ENCODE results near the gene SIN3A.

Gene SIN3A

DNA sequence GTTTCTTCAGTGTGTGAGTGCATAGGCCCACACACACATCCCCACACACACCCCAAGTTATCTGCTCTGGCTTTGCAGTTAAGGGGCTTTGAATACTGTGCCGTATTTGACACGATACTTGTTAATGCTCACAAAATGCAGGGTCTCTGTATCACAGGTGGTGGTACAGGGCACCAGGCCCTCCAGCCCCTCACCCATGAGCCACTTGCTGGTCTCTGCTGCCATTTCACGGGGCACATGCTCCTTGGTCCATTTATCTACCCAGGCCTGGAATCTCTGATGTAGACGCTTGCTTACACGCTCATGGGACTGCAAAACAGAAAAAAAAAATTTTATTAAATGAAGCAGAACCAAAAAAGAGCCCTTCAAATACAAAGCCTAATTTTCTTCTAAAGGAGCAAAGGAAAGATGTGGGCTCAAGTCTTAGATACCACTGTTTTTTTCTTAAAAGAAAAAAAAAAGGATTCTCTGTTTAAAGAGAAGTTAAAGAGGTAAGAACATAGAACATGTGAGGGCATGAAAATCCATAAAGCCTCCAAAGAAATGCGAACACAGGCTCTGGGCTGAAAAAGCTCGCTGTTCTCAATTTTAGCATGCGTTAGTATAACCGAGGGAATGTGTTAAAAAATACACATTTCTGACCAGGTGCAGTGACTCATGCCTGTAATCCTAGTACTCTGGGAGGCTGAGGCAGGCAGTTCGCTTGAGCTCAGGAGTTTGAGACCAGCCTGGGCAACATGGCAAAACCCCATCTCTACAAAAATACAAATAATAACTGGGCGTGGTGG lies 79.4 kb downstream of the SIN3A start:
- no peak for DNase-seq

DNA sequence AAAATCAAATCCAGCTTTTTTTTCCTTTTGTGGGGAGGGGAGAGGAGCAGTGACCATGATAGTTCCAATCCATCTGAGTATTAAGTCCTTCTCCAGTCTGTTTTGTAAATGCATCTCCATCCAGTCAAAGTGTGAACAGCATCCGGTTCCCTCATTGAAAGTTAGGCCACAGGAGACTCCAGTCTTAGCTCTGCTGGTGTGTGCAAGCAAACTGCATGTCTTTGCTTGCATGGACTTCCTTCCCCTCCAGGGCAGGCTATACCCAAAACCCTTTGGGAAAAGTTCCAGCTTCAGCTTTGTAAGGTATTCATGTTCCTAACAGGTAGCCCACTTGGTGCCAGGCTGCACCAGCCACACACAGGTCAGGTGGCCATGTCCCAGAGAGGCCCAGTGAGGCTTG lies 80.0 kb downstream of the SIN3A start:
- DNase-seq = no peak

DNA sequence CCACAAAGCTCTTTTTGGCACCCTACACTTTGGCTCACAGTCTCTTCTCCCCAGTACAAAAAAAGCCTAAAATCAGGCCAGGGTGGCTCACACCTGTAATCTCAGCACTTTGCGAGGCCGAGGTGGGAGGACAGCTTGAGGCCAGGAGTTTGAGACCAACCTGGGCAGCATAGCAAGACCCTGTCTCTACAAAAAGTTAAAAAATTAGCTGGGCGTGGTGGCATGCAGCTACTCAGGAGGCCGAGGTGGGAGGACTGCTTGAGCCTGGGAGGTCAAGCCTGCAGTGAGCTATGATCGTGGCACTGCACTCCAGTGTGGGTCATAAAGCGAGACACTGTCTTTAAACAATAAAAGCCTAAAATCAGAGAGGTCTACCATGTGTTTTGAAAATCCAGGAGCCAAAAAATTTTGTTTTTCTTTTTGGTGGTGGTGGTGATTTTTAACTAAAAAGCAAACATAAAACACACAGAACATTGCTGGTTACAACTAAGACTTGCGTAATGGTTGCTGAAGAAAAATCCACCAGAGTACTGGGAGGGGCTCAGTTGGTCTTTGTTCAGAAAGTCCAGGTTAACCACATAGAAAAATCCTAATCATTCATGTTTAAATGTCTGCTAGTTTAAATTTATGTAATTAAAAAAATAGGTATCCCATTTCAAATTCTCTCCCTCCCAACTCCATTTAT lies 81.5 kb downstream of the SIN3A start:
- DNase-seq = no peak

DNA sequence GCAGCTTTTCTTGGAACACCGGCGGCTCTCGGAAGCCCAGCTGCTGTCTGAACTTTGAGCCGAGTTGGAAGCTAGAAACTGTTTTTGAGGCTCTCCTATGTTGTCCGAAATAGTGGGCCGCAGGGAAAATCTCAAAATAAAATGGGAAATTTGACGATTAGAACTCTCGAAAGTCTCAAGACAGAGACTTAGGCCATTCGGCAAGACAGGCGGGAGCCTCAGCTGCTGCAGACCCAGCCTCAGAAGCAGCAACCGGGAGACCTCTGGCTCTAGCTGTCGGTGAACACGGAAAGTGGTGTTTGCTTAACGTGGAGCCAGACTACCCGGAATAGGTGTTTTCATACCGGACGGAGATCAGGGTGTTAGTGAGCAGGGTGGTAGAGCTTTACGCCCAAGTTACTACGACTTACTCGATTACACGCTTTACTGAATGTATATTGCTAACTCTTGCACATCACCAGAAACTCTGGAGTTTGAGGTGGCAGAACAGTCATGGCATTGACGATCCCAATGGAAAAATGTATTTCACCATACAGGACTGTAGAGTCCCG lies 82.7 kb downstream of the SIN3A start:
- DNase-seq = peak in 1 of 2 donors; percentile 5

DNA sequence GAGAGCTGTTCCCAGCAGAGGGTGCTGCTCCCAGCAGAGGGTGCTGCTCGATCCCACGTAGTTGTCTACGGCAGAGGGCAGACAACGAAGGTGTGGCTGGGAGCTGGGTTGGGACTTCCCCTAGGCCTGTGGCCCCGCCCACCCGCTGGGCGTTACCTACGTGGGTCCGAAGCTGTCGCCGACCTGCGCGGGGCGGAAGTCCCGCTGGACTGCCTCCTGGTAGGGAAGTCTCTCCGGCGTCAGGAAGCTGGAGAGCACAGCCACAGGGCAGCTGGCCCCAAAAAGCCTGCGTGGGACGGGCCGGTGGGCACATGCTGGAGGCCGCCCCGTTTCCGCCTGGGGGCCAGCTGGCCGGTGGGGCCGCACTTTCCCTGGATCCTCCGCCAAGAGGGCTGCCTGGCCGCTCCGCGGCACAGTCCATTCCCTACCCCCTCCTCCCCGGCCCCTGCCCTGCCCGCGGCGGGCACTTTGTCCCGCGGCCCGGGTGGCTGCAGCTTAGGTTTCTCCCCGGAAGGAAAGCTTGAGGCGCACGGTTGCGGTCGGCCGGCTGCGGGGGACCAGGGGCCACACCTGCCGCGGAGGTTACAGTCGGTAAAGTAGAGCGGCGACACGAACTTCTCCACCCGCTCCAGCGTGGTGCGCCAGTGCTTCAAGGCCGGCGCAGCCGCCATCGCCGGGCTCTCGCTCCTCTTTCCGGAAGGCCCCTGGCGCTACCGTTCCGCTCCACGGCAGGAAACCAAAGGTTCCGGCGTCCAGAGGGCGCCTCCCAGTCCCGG lies 83.4 kb downstream of the SIN3A start, which contains the start of gene MAN2C1:
Gene MAN2C1 (minus strand): TSS at position 695 of the 776 bp plus-strand sequence. CDS start 24 bp downstream, at position 671.
- DNase-seq = peak; percentile 96 to 99

DNA sequence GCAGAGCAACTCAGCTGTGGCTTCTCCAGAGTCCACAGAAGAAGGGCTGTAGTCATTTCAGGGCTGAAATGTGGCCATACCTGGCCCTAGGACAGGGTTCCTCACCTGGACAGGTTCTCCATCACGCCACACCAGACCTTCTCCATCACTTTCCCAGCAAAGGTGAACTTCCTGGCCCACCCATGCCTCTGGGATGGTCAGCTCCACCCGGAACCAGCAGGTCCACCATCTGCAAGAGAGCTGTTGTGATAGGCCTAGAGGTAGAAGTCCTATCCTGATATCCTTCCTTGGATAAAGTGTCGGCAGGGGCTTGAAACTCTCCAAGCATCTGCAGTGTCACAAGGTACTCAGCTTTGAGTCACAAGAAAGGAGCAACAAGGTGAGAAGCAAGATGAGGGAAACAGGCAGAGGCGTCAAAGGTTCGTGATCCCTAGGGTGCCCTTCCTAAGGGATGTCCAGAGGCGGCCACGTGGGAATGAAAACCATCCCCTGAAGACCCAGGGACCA lies 84.0 kb downstream of the SIN3A start:
- no peak for DNase-seq

DNA sequence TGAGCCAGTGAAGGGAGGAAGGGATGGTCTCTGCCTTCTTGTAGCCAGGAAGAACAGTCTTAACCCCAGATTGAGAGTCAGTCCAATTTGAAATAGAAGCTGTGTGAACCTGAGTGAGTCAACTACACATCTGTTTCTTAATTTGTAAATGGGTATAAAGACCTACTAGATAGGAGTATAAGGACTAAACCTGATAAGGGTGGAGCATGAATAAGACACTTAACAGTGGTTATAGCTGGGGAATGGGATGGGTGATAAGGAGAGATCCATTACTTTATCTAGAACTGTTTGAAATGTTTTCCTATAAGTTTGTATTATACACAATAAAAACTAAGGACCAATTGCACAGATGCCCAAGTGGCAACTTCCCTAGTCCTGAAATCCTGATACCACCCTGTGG lies 84.5 kb downstream of the SIN3A start:
- DNase-seq = no peak

DNA sequence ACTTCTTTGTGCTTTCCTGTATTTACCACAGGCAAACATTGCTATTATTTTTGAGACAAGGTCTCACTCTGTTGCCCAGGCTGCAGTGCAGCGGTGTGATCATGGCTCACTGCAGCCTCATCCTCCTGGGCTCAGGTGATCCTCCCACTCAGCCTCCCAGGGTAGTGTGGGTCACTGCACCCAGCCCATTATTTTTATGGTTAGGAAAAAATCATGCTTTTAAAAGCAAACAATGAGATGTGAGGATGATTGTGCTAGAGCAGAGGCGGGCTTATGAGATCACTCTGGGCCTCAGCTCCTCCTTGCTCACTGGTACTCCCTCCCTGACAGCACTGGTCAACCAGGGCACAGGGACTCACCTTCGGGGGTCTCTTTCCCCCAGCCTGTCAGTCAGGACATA lies 85.3 kb downstream of the SIN3A start:
- DNase-seq = no peak

DNA sequence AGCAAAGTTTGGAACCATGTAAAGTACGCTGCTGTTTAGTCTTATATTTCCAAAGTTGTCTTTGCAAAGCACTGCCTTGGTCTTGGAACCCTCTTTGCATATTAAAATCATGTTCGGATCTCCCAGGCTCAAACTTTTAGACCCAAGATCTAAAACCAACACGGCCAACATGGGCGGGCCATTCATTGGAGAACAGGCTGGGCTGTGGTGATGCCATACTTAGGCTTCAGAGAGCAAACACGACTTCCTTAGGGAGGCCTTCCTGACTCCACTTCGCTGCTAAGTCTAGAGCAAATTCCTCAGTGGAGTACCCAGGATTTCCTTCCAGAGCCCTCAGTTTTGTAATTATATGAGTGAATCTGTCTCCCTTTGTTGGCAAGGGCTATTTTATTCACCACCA lies 86.6 kb downstream of the SIN3A start:
- no peak for DNase-seq

DNA sequence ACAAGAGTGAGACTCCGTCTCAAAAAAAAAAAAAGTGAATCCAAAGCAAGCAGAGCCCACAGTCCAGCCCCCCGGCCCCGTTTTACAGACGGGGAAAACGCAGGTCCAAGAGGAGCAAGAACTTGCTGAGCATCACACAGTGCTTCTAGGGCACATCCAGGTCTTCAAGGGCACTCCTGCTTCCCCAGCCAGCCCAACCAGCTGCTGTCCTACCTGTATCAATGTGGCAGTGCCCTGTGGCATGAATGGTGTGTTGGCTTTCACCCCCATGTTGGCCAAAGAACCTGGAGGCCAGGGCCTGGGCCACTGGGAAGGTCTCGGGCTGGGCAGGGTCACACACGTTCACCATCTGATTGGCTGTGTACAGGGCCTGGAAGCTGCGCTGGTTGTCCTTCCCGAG lies 87.7 kb downstream of the SIN3A start:
- no peak for DNase-seq

DNA sequence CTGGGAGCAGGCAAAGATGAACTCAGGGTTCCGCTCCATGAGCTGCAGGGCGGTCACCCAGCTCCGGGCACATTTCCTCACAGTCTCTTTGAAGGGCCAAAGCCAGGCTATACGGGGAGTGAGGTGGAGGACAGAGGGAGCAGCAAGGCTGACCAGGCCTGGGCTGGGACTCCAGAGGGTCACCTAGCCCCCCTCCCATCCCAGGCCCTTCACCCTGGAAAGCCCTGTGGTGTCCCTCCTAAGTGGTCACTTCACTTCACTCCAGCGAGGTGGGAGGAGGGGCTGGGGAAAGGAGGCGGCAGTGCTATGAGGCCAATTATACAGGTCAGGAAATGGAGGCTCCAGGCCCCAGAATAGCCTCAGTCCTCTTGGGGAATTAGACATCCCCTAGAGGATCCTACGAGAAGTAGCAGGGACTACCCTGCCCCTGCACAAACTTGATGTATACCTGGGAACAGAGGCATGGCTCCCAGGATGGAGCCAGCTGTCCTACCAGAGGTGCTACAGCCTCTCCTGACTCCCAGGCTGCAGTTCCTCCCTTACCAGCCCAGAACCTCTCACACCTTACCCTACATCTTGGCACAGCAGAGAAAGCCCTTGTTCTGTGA lies 88.7 kb downstream of the SIN3A start:
- DNase-seq = no peak

DNA sequence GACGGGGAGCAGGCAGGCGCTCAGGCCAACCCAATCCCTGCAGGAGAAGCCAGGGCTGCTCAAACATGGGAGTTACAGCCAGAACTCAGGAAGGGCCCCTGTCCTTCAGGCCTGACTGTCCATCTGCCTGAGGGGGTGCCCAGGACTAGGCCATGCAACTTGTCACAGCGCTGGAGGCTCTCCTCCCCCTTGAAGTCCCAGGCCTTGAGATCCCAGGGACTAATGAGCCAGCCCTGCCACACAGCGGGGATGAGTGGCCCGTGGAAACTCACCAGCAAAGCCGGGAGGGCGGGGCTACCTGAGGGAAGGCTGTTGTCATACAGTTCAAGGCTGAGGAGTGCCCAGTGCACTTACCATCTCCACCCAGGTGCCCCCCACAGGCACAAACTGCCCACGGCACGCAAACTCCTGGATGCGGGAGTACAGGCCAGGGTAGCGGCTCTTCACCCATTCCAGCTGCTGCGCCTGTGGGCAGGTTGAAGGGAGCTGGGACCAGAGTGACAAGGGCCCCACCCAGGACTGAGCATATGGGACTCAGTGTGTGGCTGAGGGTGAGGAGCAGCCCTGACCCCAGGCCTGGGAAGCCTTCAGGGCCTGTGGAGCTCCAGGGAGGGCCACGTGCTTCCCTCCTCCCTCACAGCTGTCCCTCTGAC lies 89.4 kb downstream of the SIN3A start:
- DNase-seq = no peak

DNA sequence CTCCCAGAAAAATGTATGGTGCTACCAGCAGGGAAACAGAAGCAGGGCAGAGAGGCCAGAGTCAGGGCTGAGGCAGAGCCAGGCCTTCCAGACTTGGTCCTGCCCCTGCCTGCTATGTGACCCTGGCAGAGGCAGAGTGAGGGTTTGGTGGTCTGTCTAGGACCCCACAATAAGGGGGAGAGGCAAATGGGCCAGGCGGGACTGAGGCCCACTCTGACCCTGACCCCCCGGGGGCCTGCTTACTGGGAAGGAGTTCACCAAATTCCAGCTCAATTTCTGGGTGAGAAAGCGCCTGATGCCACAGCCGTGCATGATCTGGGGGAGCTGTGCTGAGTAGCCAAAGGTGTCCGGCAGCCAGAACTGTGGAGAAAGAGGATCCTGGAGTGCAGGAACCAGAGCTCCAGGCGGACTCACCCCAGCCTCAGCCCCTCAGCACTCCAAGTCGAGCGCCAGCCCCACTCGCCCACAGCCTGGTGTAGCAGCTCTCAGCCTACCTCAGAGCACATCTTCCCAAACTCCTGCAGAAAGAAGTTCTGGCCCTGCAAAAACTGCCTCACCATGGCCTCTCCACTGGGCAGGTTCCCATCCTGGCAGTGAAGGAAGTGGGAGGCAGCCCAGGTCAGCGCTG lies 90.0 kb downstream of the SIN3A start:
- no peak for DNase-seq

DNA sequence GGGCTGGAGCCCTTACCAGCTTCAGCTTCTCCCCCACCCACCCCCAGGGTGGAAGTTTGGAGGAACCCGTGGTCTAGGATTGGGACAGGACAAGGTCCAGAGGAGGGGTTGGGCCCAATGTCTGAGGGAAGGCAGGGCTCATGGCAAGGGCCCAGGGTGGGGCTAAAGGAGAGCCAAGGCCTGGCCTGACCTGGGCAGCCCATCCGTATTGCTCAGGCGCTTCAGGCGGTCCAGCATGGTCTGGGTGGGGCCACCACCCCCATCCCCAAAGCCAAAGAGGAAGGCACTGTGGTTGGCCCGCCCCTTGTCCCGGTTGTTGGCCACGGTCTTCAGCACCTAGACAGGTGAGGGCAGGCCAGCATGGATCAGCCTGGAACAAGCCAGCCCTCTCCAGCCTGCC lies 90.6 kb downstream of the SIN3A start:
- no peak for DNase-seq

DNA sequence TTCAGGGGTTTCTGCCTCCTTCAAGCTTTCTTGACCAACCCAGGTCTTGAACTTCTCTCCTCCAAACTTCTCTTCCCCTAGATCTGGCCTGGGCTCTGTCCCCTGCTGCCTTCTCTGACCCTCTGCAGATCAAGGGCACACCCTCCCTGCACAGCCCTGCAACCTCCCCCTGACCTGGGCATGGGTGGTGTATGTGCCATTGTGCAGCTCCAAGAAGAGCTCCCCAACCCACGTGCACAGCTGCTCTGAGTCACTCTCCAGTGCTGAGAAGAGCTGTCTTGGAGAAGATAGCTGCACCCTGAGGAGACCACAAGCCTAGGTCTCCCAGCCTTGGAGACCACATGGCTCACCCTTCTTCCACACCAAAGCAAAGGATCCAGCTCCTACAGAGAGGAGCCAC lies 91.1 kb downstream of the SIN3A start:
- DNase-seq = no peak

DNA sequence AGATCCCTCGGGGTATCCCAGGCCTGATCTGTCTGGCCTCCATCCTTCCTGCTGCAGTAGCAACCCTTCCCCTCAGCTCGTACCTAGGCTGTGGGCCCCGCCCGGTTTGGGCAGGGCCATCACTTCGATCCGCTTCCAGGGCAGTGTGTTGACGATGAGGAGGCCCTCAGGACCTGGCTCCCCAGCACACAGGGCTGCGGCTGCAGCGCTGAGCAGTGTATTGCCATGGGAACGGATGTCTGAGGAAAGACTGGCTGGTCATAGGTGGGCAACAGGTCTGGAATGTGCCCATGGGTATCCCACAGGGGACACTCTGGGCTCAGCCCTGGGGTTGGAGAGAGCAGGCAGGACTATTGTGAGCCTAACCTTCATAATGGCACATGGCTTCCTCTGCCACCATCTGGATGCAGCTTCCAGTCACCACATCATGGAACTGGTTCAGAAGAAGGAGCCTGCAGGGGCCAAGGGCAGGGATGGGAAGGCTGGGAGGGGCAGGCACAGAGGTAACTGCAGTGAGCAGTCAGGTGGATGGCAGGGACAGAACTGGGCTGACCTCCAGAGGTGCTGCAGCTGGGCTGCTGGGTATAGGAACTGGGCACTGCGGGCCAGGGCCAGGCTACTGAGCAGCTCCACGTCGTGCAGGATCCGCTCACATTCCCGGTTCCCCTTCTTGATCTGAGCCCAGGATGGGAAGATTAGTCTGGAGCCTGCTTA lies 91.8 kb downstream of the SIN3A start:
- no peak for DNase-seq

DNA sequence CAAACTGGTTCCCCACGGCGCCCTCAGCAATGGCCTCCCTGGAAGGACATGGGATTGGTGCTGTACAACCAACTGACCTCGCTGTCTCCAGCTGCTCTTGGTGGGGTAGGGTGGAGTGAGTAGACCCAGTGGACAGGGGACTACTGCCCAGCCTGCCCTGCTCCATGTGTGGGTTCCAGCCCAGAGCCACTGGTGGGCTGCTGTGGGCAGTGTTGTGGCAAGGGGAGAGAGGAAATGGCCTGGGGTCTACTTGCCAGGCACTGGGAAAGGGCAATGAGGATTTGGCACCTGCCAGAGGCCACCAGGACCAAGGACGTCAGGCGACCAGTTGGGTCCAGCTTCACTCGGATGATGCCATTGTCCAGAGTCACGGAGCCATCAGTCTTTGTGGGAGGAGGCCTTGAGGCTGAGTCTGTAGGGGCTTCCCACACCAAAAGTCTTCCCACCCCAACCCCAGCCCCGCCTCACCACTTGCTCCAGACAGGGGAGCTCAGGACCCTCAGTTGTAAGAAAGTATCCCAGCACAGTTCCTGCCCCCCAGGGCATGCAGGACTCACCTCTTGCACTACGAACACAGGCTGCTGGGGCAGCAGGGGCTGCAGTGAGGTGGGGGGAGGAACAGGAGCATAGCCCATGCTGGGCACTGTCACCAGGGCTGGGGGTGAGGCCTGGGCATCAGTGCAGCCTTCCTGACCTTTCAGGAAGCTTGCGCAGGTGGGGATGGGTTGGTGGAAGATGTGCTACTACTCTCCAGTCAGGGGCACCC lies 92.5 kb downstream of the SIN3A start:
- DNase-seq = no peak

DNA sequence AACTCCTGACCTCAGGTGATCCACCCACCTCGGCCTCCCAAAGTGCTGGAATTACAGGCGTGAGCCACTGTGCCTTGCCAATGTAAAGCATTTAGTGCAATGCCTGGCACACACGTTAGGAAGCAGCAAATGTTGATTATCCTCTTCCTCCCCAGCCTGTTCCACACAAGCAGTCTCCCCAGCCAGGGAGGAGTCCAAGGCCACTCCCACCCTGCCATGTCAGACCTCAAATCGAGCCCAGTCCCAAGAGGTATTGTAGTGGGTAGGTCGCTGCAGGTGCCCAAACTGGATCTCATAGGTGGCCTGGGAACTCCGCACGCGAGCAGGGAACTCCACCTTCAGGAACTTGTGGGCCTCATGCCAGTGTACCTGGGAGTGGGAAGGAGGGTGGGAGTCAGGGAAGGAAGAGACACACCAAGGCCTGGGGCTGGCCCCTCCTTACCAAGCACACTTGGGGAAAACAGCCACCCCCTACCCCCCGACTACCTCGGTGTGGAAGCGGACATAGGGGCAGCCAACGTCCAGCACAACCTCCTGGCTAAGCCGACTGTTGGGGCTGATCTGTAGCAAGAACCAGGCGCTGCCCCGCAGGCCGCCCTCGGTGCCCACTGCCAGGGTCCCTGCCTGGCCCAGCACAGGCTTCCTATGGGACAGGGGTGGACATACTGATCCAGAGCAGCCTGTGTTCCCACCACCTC lies 93.4 kb downstream of the SIN3A start:
- DNase-seq = no peak

DNA sequence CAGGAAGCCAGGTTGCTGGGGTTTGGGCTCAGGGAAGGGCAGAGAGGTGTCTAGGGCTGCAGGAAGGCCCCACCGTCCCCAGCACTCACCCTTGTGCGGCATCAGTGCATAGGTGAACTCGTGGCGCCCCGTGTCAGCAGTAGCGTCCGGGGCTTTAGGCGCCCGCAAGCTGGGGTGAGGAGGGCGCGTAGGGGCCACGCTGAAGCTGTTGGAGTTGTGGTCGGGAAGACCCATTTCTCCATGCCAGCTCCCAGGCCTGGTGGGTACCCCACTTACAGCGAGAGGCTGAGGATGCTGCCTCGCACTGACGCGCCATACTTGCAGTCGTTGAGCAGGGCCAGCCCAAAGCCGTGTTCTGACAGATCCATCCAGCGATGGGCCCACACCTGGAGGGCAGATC lies 95.0 kb downstream of the SIN3A start:
- no peak for DNase-seq
